Stimulated activated CD4-positive, alpha-beta T cell treated with anti-CD3 and anti-CD28 coated beads, Interleukin-12 subunit alpha, Interleukin-12 subunit beta, amount 100 ng/mL, for 24 hours (primary cell): ENCODE results near the gene SLC13A3.
A peak's percentile ranks its signal among the peaks of the same experiment; 100 is the strongest.

Source experiments
- DNase-seq, 2 experiments: peaks; one replicate each; pipeline ENCODE4 v3.0.0-alpha.2; 2020; ENCODE audit warnings: low read depth in 2 of 2

Gene SLC13A3

GRCh38 chr20:46651091-46651962 is at the start of gene SLC13A3:
SLC13A3 (minus strand) TSS chr20:46651459; CDS start chr20:46651421, 38 bp downstream.
- no peak for DNase-seq

- DNase-seq: no peak
Measured at GRCh38 chr20:46701057-46701456, 49.8 kb upstream of the SLC13A3 start.

- no peak for DNase-seq
Measured at GRCh38 chr20:46700481-46700880, 49.2 kb upstream of the SLC13A3 start.

GRCh38 chr20:46699651-46700359 is 48.5 kb upstream of the SLC13A3 start:
- DNase-seq: no peak

GRCh38 chr20:46698788-46699187 is 47.5 kb upstream of the SLC13A3 start:
- DNase-seq: no peak

GRCh38 chr20:46696791-46697279 is 45.6 kb upstream of the SLC13A3 start:
- no peak for DNase-seq

GRCh38 chr20:46695892-46696291 is 44.6 kb upstream of the SLC13A3 start:
- DNase-seq: no peak

- DNase-seq: no peak
Measured at GRCh38 chr20:46694484-46694883, 43.2 kb upstream of the SLC13A3 start.

- no peak for DNase-seq
Measured at GRCh38 chr20:46691196-46691595, 39.9 kb upstream of the SLC13A3 start.

- DNase-seq: no peak
Measured at GRCh38 chr20:46690219-46691106, 39.2 kb upstream of the SLC13A3 start.

GRCh38 chr20:46689754-46690085 is 38.5 kb upstream of the SLC13A3 start:
- no peak for DNase-seq

GRCh38 chr20:46689082-46689753 is 38.0 kb upstream of the SLC13A3 start, which contains the start of gene TP53RK:
TP53RK (minus strand) TSS chr20:46689444; CDS start chr20:46689414, 30 bp downstream.
- DNase-seq: peak; percentile 91 to 98

GRCh38 chr20:46688151-46689081 is 37.2 kb upstream of the SLC13A3 start:
- DNase-seq: no peak

- no peak for DNase-seq
Measured at GRCh38 chr20:46683939-46684750, 32.9 kb upstream of the SLC13A3 start.

- DNase-seq: no peak
Measured at GRCh38 chr20:46683668-46683938, 32.3 kb upstream of the SLC13A3 start.

GRCh38 chr20:46683011-46683667 is 31.9 kb upstream of the SLC13A3 start:
- DNase-seq: no peak

- DNase-seq: no peak
Measured at GRCh38 chr20:46682063-46682821, 31.0 kb upstream of the SLC13A3 start.
